PFSK-1 (cell line): ENCODE results near the gene PROM2.

ENCODE experiments used
- FOXP2 ChIP-seq: optimal IDR thresholded peaks from 2 replicates; pipeline ENCODE3; 2011; ENCODE audit warnings: borderline replicate concordance, control low read depth, inconsistent platforms; ENCODE audit not compliant: insufficient read depth; ENCODE audit errors: extremely low read length, extremely low read depth
- POLR2AphosphoS5 ChIP-seq: IDR thresholded peaks from 2 replicates; pipeline ENCODE4 v1.6.1; 2012; ENCODE audit warnings: low read depth, mild to moderate bottlenecking, control low read depth, low read length, moderate library complexity
- SIN3A ChIP-seq: IDR thresholded peaks from 2 replicates; pipeline ENCODE4 v1.6.1; 2012; ENCODE audit warnings: mild to moderate bottlenecking, low read length, moderate library complexity, borderline replicate concordance; ENCODE audit not compliant: insufficient read depth
- TAF1 ChIP-seq: IDR thresholded peaks from 2 replicates; pipeline ENCODE4 v1.6.1; 2012; ENCODE audit warnings: low read length, control low read depth, borderline replicate concordance; ENCODE audit not compliant: insufficient read depth
- TF ChIP-seq, protein P1 (sequence below), 2 experiments: IDR thresholded peaks; 2 replicates each; pipeline versions ENCODE4 v1.6.1 to v1.8.0; 2011 to 2012; ENCODE audit warnings: low read depth in 2 of 2, low read length in 2 of 2, control low read depth in 1 of 2, inconsistent platforms in 1 of 2, mild to moderate bottlenecking in 1 of 2, moderate library complexity in 1 of 2; ENCODE audit not compliant: insufficient read depth in 1 of 2

DNA sequence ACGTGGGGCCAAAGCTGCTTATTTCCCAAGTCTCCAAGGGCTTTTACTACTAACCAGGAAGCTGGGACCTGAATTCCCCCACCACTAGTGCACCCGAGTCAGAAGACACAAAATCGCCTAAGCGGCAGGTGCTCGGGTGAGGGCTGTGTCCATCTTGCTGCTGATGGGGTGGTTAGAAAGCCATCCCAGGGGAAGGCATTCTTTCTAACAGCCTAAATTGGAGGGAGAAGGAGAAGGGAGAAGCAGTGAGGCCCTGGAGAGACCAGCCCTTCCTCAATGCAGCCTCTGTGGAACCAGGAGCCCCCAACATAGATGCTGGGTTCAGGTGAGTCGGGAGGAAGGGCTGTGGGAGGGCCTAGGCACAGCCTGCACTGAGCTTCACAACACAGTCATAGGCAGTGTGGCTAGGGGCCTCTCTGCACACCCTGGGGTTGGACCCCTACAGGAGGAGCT is 1.9 kb upstream of the PROM2 start:
- no peak for TF ChIP-seq POLR2AphosphoS5
- TF ChIP-seq SIN3A, result no peak
- no peak for TF ChIP-seq FOXP2
- TF ChIP-seq TAF1, result no peak
- TF ChIP-seq, protein P1, sequence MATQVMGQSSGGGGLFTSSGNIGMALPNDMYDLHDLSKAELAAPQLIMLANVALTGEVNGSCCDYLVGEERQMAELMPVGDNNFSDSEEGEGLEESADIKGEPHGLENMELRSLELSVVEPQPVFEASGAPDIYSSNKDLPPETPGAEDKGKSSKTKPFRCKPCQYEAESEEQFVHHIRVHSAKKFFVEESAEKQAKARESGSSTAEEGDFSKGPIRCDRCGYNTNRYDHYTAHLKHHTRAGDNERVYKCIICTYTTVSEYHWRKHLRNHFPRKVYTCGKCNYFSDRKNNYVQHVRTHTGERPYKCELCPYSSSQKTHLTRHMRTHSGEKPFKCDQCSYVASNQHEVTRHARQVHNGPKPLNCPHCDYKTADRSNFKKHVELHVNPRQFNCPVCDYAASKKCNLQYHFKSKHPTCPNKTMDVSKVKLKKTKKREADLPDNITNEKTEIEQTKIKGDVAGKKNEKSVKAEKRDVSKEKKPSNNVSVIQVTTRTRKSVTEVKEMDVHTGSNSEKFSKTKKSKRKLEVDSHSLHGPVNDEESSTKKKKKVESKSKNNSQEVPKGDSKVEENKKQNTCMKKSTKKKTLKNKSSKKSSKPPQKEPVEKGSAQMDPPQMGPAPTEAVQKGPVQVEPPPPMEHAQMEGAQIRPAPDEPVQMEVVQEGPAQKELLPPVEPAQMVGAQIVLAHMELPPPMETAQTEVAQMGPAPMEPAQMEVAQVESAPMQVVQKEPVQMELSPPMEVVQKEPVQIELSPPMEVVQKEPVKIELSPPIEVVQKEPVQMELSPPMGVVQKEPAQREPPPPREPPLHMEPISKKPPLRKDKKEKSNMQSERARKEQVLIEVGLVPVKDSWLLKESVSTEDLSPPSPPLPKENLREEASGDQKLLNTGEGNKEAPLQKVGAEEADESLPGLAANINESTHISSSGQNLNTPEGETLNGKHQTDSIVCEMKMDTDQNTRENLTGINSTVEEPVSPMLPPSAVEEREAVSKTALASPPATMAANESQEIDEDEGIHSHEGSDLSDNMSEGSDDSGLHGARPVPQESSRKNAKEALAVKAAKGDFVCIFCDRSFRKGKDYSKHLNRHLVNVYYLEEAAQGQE (IDR thresholded peaks at IDR 0.05; ENCODE audit: insufficient read depth in 1 of 2, low read depth in 2 of 2, low read length in 2 of 2), result no peak
